SU-DHL-6 (cell line): ENCODE measurements around the gene CACNG5.

Experiments used
- H2AFZ ChIP-seq: fragments of 200-600 bp; sonication (generic); 2 replicates; pipeline ENCODE4 v1.6.1; 2014; ENCODE audit warnings: low read depth, mild to moderate bottlenecking, moderate library complexity, mixed read lengths, antibody characterized with exemption, low read length; ENCODE audit not compliant: severe bottlenecking
- H3F3A ChIP-seq: fragments of 200-600 bp; shearing (Covaris generic); 2 replicates; pipeline ENCODE4 v1.6.0; 2016; ENCODE audit warnings: antibody characterized with exemption, mild to moderate bottlenecking; ENCODE audit not compliant: insufficient read depth
- H3K27ac ChIP-seq: fragments of 200-600 bp; sonication (generic); 2 replicates; pipeline ENCODE4 v1.5.1; 2016; ENCODE audit warnings: low read depth, mild to moderate bottlenecking, low read length, moderate library complexity, mixed read lengths
- H3K27me3 ChIP-seq: fragments of 200-600 bp; sonication (generic), shearing (Covaris generic); 2 replicates; pipeline ENCODE4 v1.6.0; 2014; ENCODE audit warnings: mild to moderate bottlenecking, low read length
- H3K36me3 ChIP-seq: fragments of 200-600 bp; sonication (generic); 2 replicates; pipeline ENCODE4 v1.6.1; 2014; ENCODE audit warnings: mild to moderate bottlenecking, low read length, mixed read lengths
- H3K4me2 ChIP-seq: fragments of 300-600, 200-600 bp; shearing (Covaris generic), sonication (generic); 2 replicates; pipeline ENCODE4 v1.6.0; 2014; ENCODE audit warnings: low read length, low read depth, mild to moderate bottlenecking; ENCODE audit not compliant: poor library complexity, severe bottlenecking
- H3K4me3 ChIP-seq: fragments of 200-600 bp; sonication (generic); 2 replicates; pipeline ENCODE4 v1.5.1; 2014; ENCODE audit warnings: antibody characterized with exemption, low read length, mild to moderate bottlenecking, mixed read lengths; ENCODE audit not compliant: insufficient read depth, poor library complexity, severe bottlenecking
- H3K79me2 ChIP-seq: fragments of 200-600 bp; sonication (generic); 2 replicates; pipeline ENCODE4 v1.6.1; 2014; ENCODE audit warnings: mild to moderate bottlenecking, low read length, moderate library complexity; ENCODE audit not compliant: insufficient read depth
- H3K9ac ChIP-seq: fragments of 200-600 bp; sonication (generic); 2 replicates; pipeline ENCODE4 v1.7.0; 2014; ENCODE audit warnings: mild to moderate bottlenecking, low read length
- H3K9me2 ChIP-seq: fragments of 200-600 bp; sonication (generic); replicated peaks from 2 replicates; pipeline ENCODE4 v1.6.1; 2014; ENCODE audit warnings: low read length; ENCODE audit not compliant: insufficient read depth
- H3K9me3 ChIP-seq: fragments of 200-600 bp; sonication (generic); 2 replicates; pipeline ENCODE4 v1.6.1; 2014; ENCODE audit warnings: low read length, mixed read lengths; ENCODE audit not compliant: insufficient read depth
- H4K20me1 ChIP-seq: fragments of 200-600 bp; sonication (generic); 2 replicates; pipeline ENCODE4 v1.6.1; 2014; ENCODE audit warnings: low read depth, mild to moderate bottlenecking, antibody characterized with exemption, low read length, moderate library complexity, mixed read lengths
- CTCF ChIP-seq: fragments of 200-600 bp; sonication (generic); IDR thresholded peaks from one replicate; pipeline ENCODE4 v1.5.1; 2017; ENCODE audit warnings: antibody characterized with exemption, mild to moderate bottlenecking, low read length, moderate library complexity; ENCODE audit not compliant: insufficient read depth, poor library complexity, severe bottlenecking
- EZH2phosphoT487 ChIP-seq: fragments of 200-600 bp; sonication (generic), shearing (Covaris generic); conservative IDR thresholded peaks from 2 replicates; pipeline ENCODE4 v1.6.1; 2018; ENCODE audit warnings: mild to moderate bottlenecking, antibody characterized with exemption, low read length, moderate library complexity, mixed read lengths

CACNG5 gene

DNA sequence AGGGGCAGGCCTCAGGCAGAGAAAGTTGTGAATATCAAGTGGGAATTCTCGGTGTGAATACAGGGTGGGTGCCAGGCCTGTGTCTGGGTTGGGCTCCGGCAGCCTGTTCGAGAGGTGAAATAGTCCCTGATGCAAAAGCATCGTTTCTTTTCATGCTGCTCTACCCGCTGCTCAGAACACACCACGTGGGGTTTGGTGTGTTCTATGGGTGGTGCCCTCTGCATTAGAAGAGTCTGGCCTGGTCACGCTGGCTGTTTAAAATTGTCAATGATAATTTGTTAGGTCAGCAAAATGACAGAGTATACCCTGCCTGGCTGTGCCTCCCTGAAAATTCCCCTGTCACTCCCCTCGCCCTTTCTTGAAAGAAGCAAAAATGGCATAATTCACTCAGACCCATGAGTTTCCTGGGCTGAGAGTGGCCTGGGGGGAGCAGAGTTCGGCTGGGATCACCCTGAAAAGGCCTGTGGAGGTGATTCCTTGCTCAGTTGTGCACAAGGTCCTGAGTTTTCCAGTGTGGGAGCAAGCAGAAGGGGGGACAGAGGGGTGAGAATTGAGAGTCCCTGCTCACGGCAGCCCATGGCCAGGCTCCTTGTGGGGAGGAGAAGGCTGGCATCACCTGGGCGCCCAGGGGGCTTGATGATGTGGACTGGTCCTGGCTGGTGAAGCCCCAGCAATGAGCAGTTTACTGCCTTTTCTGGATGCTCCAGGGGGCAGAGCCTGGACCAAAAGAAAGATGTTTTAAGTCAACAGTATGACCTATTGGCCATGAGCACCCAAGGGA lies 3.2 kb downstream of the CACNG5 start:
- Histone ChIP-seq H3F3A (no peaks in the 10 kb centered on the region), H3K27ac (no peak overlapping the region), H3K9ac (no peak overlapping the region), H3K4me2 (no peak overlapping the region), H3K27me3 (no peaks in the 10 kb centered on the region), H3K9me3 (no peaks in the 10 kb centered on the region), H3K9me2 (no peaks in the 10 kb centered on the region), H3K4me3 (no peak overlapping the region), H4K20me1 (no peaks in the 10 kb centered on the region), H3K36me3 (no peaks in the 10 kb centered on the region), H2AFZ (no peak overlapping the region), H3K79me2 (no peaks in the 10 kb centered on the region)
- TF ChIP-seq CTCF (no peak), EZH2phosphoT487 (no peak)

DNA sequence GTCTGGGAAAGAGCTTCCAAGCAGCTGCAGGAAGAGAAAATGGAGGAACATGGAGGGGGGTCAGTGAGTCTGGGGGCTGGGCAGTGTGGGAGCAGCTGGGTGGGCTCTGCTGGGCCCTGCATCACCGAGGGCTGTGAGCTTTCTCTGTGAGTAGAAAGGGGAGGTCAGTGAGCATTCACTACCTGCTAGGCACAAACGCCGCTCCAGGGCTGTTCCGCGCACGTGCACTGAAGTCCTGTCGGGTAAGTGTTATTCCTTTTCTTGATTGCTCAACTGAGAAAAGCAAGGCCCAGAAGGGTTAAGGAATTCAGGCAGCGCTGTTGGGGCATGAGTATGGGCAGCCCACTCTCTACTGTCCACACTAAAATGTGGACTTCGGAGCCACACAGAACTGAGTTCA lies 4.7 kb downstream of the CACNG5 start:
- no peak overlapping the region for H3K4me3 ChIP-seq
- no peaks in the 10 kb centered on the region for H3K27me3 ChIP-seq
- H4K20me1 ChIP-seq: no peaks in the 10 kb centered on the region
- H2AFZ ChIP-seq: no peak overlapping the region
- H3K27ac ChIP-seq: no peak overlapping the region
- no peaks in the 10 kb centered on the region for H3F3A ChIP-seq
- H3K9me3 ChIP-seq: no peaks in the 10 kb centered on the region
- H3K9ac ChIP-seq: no peak overlapping the region
- H3K9me2 ChIP-seq: no peaks in the 10 kb centered on the region
- TF ChIP-seq EZH2phosphoT487 (no peak), CTCF (no peak)
- no peaks in the 10 kb centered on the region for H3K79me2 ChIP-seq
- no peak overlapping the region for H3K4me2 ChIP-seq
- no peaks in the 10 kb centered on the region for H3K36me3 ChIP-seq

DNA sequence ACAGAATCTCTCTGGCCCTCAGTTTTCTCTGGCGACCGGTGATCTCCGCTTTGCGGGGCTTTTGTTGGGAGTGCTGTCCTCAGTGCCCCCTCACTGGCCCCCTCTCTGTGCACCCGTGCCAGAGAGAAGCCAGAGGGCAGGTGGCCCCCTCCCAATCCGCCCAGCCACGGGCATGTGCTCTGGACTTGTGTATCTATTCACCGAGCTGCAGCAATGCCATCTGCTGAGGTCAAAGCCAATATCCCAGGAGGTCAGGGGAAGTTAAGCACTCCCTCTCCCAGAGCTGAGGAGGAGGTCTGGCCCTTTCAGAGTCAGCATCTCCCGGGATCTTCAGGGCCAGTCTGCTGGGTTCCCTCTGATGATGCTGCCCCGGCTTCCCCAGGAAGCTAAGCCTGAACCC lies 5.1 kb downstream of the CACNG5 start:
- no peaks in the 10 kb centered on the region for H3K79me2 ChIP-seq
- H2AFZ ChIP-seq: no peak overlapping the region
- TF ChIP-seq EZH2phosphoT487 (no peak), CTCF (no peak)
- no peaks in the 10 kb centered on the region for H3K9me2 ChIP-seq
- no peaks in the 10 kb centered on the region for H3K9me3 ChIP-seq
- H4K20me1 ChIP-seq: no peaks in the 10 kb centered on the region
- no peaks in the 10 kb centered on the region for H3F3A ChIP-seq
- no peak overlapping the region for H3K4me2 ChIP-seq
- no peak overlapping the region for H3K27ac ChIP-seq
- H3K36me3 ChIP-seq: no peaks in the 10 kb centered on the region
- no peaks in the 10 kb centered on the region for H3K27me3 ChIP-seq
- H3K9ac ChIP-seq: no peak overlapping the region
- no peak overlapping the region for H3K4me3 ChIP-seq
